ENCODE data around the gene SERPINA7.
"Not testable (repeated sequence)": the region's sequence is repeated elsewhere in the genome, so short reads cannot be mapped to it uniquely, and the experiment has no call there.

Gene SERPINA7

GRCh38 chrX:106038625-106039024 lies at the start of gene SERPINA7:
Gene SERPINA7, minus strand, starts transcription at chrX:106038727. Its CDS starts 1,669 bp downstream, at chrX:106037058.
- DNase-seq (ENCODE audit: low read depth), result no peak

GRCh38 chrX:106069048-106069447 lies 30.5 kb upstream of the SERPINA7 start:
- no peak for DNase-seq (ENCODE audit: low read depth)

GRCh38 chrX:106050054-106050453 lies 11.5 kb upstream of the SERPINA7 start:
- no peak for DNase-seq (ENCODE audit: low read depth)

GRCh38 chrX:106042296-106042695 lies 3.8 kb upstream of the SERPINA7 start:
- no peak for DNase-seq (ENCODE audit: low read depth)

GRCh38 chrX:106040861-106041260 lies 2.3 kb upstream of the SERPINA7 start:
- DNase-seq (ENCODE audit: low read depth), result no peak

GRCh38 chrX:106039920-106040319 lies 1.4 kb upstream of the SERPINA7 start:
- DNase-seq (ENCODE audit: low read depth), result peak; percentile 23

GRCh38 chrX:106037835-106038473 lies 573 bp downstream of the SERPINA7 start:
- DNase-seq (ENCODE audit: low read depth), result no peak

- no peak for DNase-seq (ENCODE audit: low read depth)
Measured at GRCh38 chrX:106036716-106037115, 1.8 kb downstream of the SERPINA7 start.

GRCh38 chrX:106035064-106035463 lies 3.5 kb downstream of the SERPINA7 start:
- DNase-seq (ENCODE audit: low read depth), result no peak

GRCh38 chrX:106023947-106024346 lies 14.6 kb downstream of the SERPINA7 start:
- no peak for DNase-seq (ENCODE audit: low read depth)

GRCh38 chrX:106022238-106022637 lies 16.3 kb downstream of the SERPINA7 start:
- no peak for DNase-seq (ENCODE audit: low read depth)

GRCh38 chrX:106014119-106014775 lies 24.3 kb downstream of the SERPINA7 start:
- DNase-seq (ENCODE audit: low read depth), result no peak

- no peak for DNase-seq (ENCODE audit: low read depth)
Measured at GRCh38 chrX:106009145-106009544, 29.4 kb downstream of the SERPINA7 start.

GRCh38 chrX:106007815-106008214 lies 30.7 kb downstream of the SERPINA7 start:
- DNase-seq (ENCODE audit: low read depth), result no peak

- no peak for DNase-seq (ENCODE audit: low read depth)
Measured at GRCh38 chrX:106005684-106006083, 32.8 kb downstream of the SERPINA7 start.

GRCh38 chrX:106000609-106001008 lies 37.9 kb downstream of the SERPINA7 start:
- not testable (repeated sequence) for DNase-seq (ENCODE audit: low read depth)

- no peak for DNase-seq (ENCODE audit: low read depth)
Measured at GRCh38 chrX:106000203-106000602, 38.3 kb downstream of the SERPINA7 start.

- peak; percentile 3 for DNase-seq (ENCODE audit: low read depth)
Measured at GRCh38 chrX:105999294-105999693, 39.2 kb downstream of the SERPINA7 start.

GRCh38 chrX:105988487-105988886 lies 50.0 kb downstream of the SERPINA7 start:
- not testable (repeated sequence) for DNase-seq (ENCODE audit: low read depth)
